PC-3 (cell line): Measurements from ENCODE around the gene PDZD7. TPM values are rescaled to one million over a fixed set of nuclear protein-coding genes. Genes with fewer than 3 reads are reported as not detected.

Source experiments
- ATAC-seq: fragments of 200-7000 bp; cut with Tn5 transposase; 2 replicates; pipeline ENCODE4 v1.9.1; 2020; ENCODE audit warnings: mild to moderate bottlenecking, moderate library complexity
- BruUV-seq: library from RNA; stranded (reverse); fragments of 400-500 nt; replicated peaks from 2 replicates; lab custom pipeline; 2021; lab: Mats Ljungman, UMichigan
- CTCF ChIA-PET: fragments of 300-600 bp; sonication (Branson Sonifier 250); formaldehyde crosslinking; loops from one replicate; lab custom pipeline; 2022; ENCODE audit warnings: antibody characterized with exemption; lab: Charles Lee
- POLR2A ChIA-PET: fragments of 300-600 bp; sonication (Branson Sonifier 250); formaldehyde crosslinking; loops from one replicate; lab custom pipeline; 2022; ENCODE audit warnings: antibody characterized with exemption; ENCODE audit not compliant: unreplicated experiment; lab: Charles Lee
- DNase-seq: peaks from one replicate; pipeline ENCODE4 v3.0.0-alpha.2; 2015
- H2AFZ ChIP-seq: fragments of 300-600 bp; sonication (generic); 2 replicates; pipeline ENCODE4 v1.6.0; 2016; ENCODE audit warnings: antibody characterized with exemption, low read length
- H3F3A ChIP-seq: fragments of 300-600 bp; sonication (generic); one replicate; pipeline ENCODE4 v1.6.0; 2017; ENCODE audit warnings: antibody characterized with exemption, low read length, control low read depth, mild to moderate bottlenecking; ENCODE audit not compliant: unreplicated experiment
- H3K27ac ChIP-seq: fragments of 300-600 bp; sonication (generic); 2 replicates; pipeline ENCODE4 v1.5.1; 2016; ENCODE audit warnings: mild to moderate bottlenecking, low read length
- H3K27me3 ChIP-seq: fragments of 300-600 bp; sonication (generic); 2 replicates; pipeline ENCODE4 v1.6.1; 2016; ENCODE audit warnings: low read length, mixed read lengths
- H3K36me3 ChIP-seq: fragments of 300-600 bp; sonication (generic); 2 replicates; pipeline ENCODE4 v1.6.1; 2016; ENCODE audit warnings: low read depth, mixed run types, low read length, mixed read lengths
- H3K4me1 ChIP-seq: fragments of 300-600 bp; sonication (generic); 2 replicates; pipeline ENCODE4 v1.5.1; 2016; ENCODE audit warnings: low read length; ENCODE audit not compliant: insufficient read depth
- H3K4me2 ChIP-seq: fragments of 300-600 bp; sonication (generic); 2 replicates; pipeline ENCODE4 v1.6.0; 2016; ENCODE audit warnings: low read length
- H3K4me3 ChIP-seq: fragments of 300-600 bp; sonication (generic); 2 replicates; pipeline ENCODE4 v1.5.1; 2016; ENCODE audit warnings: mild to moderate bottlenecking, low read length, mixed read lengths
- H3K79me2 ChIP-seq: fragments of 300-600 bp; sonication (generic); 2 replicates; pipeline ENCODE4 v1.6.1; 2017; ENCODE audit warnings: low read length, mixed read lengths
- H3K9ac ChIP-seq: fragments of 300-600 bp; sonication (generic); 2 replicates; pipeline ENCODE4 v1.6.0; 2016; ENCODE audit warnings: mild to moderate bottlenecking, low read length
- H3K9me2 ChIP-seq: fragments of 300-600 bp; sonication (generic); replicated peaks from 2 replicates; pipeline ENCODE4 v1.6.1; 2016; ENCODE audit warnings: mixed run types, low read length, mixed read lengths
- H3K9me3 ChIP-seq: fragments of 300-600 bp; sonication (generic); 2 replicates; pipeline ENCODE4 v1.6.1; 2016; ENCODE audit warnings: low read length, mixed read lengths
- H4K20me1 ChIP-seq: fragments of 300-600 bp; sonication (generic); 2 replicates; pipeline ENCODE4 v1.6.1; 2016; ENCODE audit warnings: low read length, mixed read lengths
- CTCF ChIP-seq: fragments of 300-600 bp; sonication (generic); conservative IDR thresholded peaks from 2 replicates; pipeline ENCODE4 v1.5.1; 2017; ENCODE audit warnings: antibody characterized with exemption, low read depth, mild to moderate bottlenecking, low read length
- EZH2 ChIP-seq: fragments of 300-600 bp; sonication (generic); IDR thresholded peaks from one replicate; pipeline ENCODE4 v1.6.1; 2017; ENCODE audit warnings: antibody characterized with exemption, mild to moderate bottlenecking, low read length; ENCODE audit not compliant: unreplicated experiment
- EZH2phosphoT487 ChIP-seq: fragments of 300-600 bp; sonication (generic); IDR thresholded peaks from 2 replicates; pipeline ENCODE4 v1.6.1; 2018; ENCODE audit warnings: mild to moderate bottlenecking, antibody characterized with exemption, low read length, borderline replicate concordance
- intact Hi-C: fragments of 100-400 bp; cut with micrococcal nuclease; formaldehyde crosslinking; loops from 2 replicates; pipeline ENCODE4 v1.9.0; 2023
- total RNA-seq: library from RNA; depleted of rRNA; stranded (reverse); fragments of >200 nt; gene quantifications from 2 replicates; pipeline ENCODE4 v1.2.3, GENCODE V29; 2014

PDZD7 gene
- total RNA-seq, 1 experiment from 2014 or later: 2.8 TPM

GRCh38 chr10:101019440-101019703 lies 11.6 kb downstream of the PDZD7 start:
- H3K36me3 ChIP-seq: no peaks in the 10 kb centered on the region
- no peak overlapping the region for H2AFZ ChIP-seq
- H3K9ac ChIP-seq: no peak overlapping the region

GRCh38 chr10:101018600-101019439 lies 12.1 kb downstream of the PDZD7 start:
- H3K27me3 ChIP-seq: no peaks in the 10 kb centered on the region
- H3K4me2 ChIP-seq: peak overlapping the region; percentile 44; the same call in 1 of the 2 replicates
- intact Hi-C loops: no loop called here
- H3K4me3 ChIP-seq: no peak overlapping the region
- H3F3A ChIP-seq: no peaks in the 10 kb centered on the region
- no peak overlapping the region for H3K27ac ChIP-seq
- H3K9me2 ChIP-seq: no peaks in the 10 kb centered on the region
- H3K9me3 ChIP-seq: no peaks in the 10 kb centered on the region
- no peaks in the 10 kb centered on the region for H4K20me1 ChIP-seq
- no peaks in the 10 kb centered on the region for H3K79me2 ChIP-seq
- no peak overlapping the region for H3K9ac ChIP-seq
- ChIA-PET POLR2A (no interaction called here), CTCF (interaction anchor here (0.5 to 0.6 kb wide), 2 partner anchors 36 to 72 kb away, joined by 3 read pairs; no protein-coding TSS in a partner anchor)
- TF ChIP-seq EZH2phosphoT487 (no peak), CTCF (peak; percentile 74)
- no TSS peak for BruUV-seq
- ATAC-seq (peak; percentile 76), DNase-seq (peak; percentile 77)
- peak overlapping the region; percentile 61 for H2AFZ ChIP-seq
- no peaks in the 10 kb centered on the region for H3K36me3 ChIP-seq
- H3K4me1 ChIP-seq: peaks cover 12% of the 10 kb centered on the region

More at GRCh38 chr10:101019440-101019703, 11.6 kb downstream of the PDZD7 start:
- Histone ChIP-seq H3K27ac (no peak overlapping the region), H3K9me3 (no peaks in the 10 kb centered on the region), H3F3A (no peaks in the 10 kb centered on the region), H3K27me3 (no peaks in the 10 kb centered on the region), H3K4me2 (peak overlapping the region; percentile 44; the same call in 1 of the 2 replicates), H3K4me3 (no peak overlapping the region), H3K79me2 (no peaks in the 10 kb centered on the region), H3K4me1 (peaks cover 12% of the 10 kb centered on the region), H4K20me1 (no peaks in the 10 kb centered on the region), H3K9me2 (no peaks in the 10 kb centered on the region)
- BruUV-seq: no TSS peak
- ATAC-seq: no peak
- ChIA-PET POLR2A (no interaction called here), CTCF (interaction anchor here (0.5 to 0.6 kb wide), 2 partner anchors 36 to 72 kb away, joined by 3 read pairs; no protein-coding TSS in a partner anchor)
- DNase-seq: no peak
- intact Hi-C loops: no loop called here
- no peak for TF ChIP-seq EZH2
- no peak for TF ChIP-seq CTCF
- TF ChIP-seq EZH2phosphoT487: no peak

- Histone ChIP-seq H3K9me3 (no peaks in the 10 kb centered on the region), H3K36me3 (no peaks in the 10 kb centered on the region), H3K4me3 (no peak overlapping the region), H3F3A (no peaks in the 10 kb centered on the region), H2AFZ (peak overlapping the region; percentile 61; the same call in 1 of the 2 replicates), H3K27me3 (no peaks in the 10 kb centered on the region), H3K4me2 (no peak overlapping the region), H4K20me1 (no peaks in the 10 kb centered on the region), H3K9ac (no peak overlapping the region), H3K4me1 (peaks cover 17% of the 10 kb centered on the region), H3K27ac (no peak overlapping the region), H3K9me2 (no peaks in the 10 kb centered on the region), H3K79me2 (no peaks in the 10 kb centered on the region)
- ATAC-seq: no peak
- CTCF ChIA-PET: no interaction called here
- DNase-seq: no peak
- intact Hi-C loops: no loop called here
- TF ChIP-seq EZH2phosphoT487 (no peak), EZH2 (no peak), CTCF (no peak)
- POLR2A ChIA-PET: no interaction called here
- no TSS peak for BruUV-seq
These were observed 12.8 kb downstream of the PDZD7 start for GRCh38 chr10:101018118-101018599.
